AG08395 (cell line): ENCODE results near the gene PCDHGA7.
"Not testable (repeated sequence)": the region's sequence is repeated elsewhere in the genome, so short reads cannot be mapped to it uniquely, and the experiment has no call there.

Experiments used
- DNase-seq: peaks from one replicate; pipeline ENCODE4 v3.0.0; 2012; ENCODE audit warnings: mixed read lengths, low spot score

PCDHGA7 gene

DNA sequence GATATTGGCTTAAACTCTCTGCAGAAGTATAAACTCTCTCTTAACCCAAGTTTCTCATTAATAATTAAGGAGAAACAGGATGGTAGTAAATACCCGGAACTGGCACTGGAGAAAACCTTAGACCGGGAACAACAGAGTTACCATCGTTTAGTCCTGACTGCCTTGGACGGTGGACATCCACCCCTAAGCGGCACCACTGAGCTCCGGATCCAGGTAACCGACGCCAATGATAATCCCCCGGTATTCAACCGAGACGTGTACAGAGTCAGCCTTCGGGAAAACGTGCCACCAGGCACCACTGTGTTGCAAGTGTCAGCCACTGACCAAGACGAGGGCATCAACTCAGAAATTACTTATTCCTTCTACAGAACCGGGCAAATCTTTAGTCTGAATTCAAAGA, 16.1 kb downstream of the PCDHGA7 start:
- no peak for DNase-seq

DNA sequence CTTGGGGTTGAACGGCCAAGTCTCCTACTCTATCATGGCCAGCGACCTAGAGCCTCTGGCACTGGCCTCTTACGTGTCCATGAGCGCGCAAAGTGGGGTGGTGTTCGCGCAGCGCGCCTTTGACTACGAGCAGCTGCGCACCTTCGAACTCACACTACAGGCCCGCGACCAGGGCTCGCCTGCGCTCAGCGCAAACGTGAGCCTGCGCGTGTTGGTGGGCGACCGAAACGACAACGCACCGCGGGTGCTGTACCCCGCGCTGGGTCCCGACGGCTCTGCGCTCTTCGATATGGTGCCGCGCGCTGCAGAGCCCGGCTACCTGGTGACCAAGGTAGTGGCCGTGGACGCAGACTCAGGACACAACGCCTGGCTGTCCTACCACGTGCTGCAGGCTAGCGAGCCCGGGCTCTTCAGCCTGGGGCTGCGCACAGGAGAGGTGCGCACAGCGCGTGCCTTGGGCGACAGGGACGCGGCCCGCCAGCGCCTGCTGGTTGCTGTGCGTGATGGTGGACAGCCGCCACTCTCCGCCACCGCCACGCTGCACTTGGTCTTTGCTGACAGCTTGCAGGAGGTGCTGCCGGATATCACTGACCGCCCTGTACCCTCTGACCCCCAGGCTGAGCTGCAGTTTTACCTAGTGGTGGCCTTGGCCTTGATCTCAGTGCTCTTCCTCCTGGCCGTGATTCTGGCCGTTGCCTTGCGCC, 17.2 kb downstream of the PCDHGA7 start:
- DNase-seq, result no peak

DNA sequence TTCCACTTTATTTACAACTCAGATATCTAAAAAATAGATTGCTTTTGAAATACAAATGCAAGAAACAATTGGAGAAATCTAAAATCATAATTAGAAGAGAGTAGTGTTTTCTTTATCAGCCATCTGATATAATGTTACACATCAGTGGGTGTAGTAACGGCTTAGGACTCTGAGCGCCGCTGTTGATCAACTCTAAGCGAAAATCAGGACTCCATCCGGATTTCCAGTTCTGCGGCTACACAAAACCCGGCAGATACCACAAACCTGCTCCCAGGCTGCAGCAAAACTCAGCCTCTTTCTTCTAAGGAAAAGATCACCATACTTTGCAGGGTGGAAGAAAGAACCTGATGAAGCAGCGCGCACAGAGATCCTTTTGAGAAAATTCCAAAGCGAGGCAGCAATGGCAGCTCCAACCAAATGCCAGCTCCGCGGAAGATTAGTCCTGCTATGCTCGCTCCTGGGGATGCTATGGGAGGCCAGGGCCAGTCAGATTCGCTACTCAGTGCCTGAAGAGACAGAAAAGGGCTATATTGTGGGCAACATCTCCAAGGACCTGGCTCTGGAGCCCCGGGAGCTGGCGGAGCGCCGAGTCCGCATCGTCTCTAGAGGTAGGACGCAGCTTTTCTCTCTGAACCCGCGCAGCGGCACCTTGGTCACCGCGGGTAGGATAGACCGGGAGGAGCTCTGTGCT, 20.2 kb downstream of the PCDHGA7 start, which contains the start of gene PCDHGA9:
TSS of gene PCDHGA9 (plus strand) at position 226 of the 691 bp plus-strand sequence. CDS start at position 401, 175 bp downstream.
- peak; percentile 31 for DNase-seq

GRCh38 chr5:141403387-141403786, 20.8 kb downstream of the PCDHGA7 start:
- DNase-seq, result no peak

DNA sequence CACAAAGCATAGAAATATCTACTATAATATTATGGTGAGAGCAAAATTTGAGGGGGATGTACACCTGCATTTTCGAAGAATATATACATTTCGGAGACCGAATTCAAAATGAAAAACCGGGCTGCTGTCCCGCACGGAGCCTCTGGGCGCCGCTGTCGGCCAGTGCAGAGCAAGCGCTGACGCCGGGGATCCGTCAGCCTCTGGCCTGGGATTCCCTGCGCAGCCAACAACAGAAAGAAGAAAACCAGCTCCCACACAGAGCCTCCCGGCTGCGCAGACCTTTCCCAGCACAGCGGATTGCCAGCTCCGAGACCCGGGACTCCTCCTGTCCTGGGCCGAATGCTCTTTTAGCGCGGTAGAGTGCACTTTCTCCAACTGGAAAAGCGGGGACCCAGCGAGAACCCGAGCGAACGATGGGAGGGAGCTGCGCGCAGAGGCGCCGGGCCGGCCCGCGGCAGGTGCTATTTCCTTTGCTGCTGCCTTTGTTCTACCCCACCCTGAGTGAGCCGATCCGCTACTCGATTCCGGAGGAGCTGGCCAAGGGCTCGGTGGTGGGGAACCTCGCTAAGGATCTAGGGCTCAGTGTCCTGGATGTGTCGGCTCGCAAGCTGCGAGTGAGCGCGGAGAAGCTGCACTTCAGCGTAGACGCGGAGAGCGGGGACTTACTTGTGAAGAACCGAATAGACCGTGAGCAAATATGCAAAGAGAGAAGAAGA, 25.4 kb downstream of the PCDHGA7 start, which contains the start of gene PCDHGB6:
TSS of gene PCDHGB6 (plus strand) at position 232 of the 716 bp plus-strand sequence. CDS start at position 414, 182 bp downstream.
- peak; percentile 14 for DNase-seq

- no peak for DNase-seq
Measured at GRCh38 chr5:141409598-141410306, 27.2 kb downstream of the PCDHGA7 start.

- DNase-seq, result no peak
Measured at GRCh38 chr5:141411575-141411974, 29.0 kb downstream of the PCDHGA7 start.

GRCh38 chr5:141412854-141413539, 30.5 kb downstream of the PCDHGA7 start, which contains the start of gene PCDHGA10:
Gene PCDHGA10 (plus strand): TSS chr5:141412987. CDS start chr5:141413176, 189 bp downstream.
- peak; percentile 67 for DNase-seq

GRCh38 chr5:141413540-141414069, 31.1 kb downstream of the PCDHGA7 start:
- no peak for DNase-seq

- DNase-seq, result not testable (repeated sequence)
Measured at GRCh38 chr5:141414548-141415274, 32.2 kb downstream of the PCDHGA7 start.

DNA sequence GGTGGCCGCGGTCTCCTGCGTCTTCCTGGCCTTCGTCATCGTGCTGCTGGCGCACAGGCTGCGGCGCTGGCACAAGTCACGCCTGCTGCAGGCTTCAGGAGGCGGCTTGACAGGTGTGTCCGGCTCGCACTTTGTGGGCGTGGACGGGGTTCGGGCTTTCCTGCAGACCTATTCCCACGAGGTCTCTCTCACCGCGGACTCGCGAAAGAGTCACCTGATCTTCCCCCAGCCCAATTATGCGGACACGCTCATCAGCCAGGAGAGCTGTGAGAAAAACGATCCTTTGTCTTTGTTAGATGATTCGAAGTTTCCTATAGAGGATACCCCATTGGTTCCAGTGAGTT, 32.7 kb downstream of the PCDHGA7 start:
- not testable (repeated sequence) for DNase-seq

DNA sequence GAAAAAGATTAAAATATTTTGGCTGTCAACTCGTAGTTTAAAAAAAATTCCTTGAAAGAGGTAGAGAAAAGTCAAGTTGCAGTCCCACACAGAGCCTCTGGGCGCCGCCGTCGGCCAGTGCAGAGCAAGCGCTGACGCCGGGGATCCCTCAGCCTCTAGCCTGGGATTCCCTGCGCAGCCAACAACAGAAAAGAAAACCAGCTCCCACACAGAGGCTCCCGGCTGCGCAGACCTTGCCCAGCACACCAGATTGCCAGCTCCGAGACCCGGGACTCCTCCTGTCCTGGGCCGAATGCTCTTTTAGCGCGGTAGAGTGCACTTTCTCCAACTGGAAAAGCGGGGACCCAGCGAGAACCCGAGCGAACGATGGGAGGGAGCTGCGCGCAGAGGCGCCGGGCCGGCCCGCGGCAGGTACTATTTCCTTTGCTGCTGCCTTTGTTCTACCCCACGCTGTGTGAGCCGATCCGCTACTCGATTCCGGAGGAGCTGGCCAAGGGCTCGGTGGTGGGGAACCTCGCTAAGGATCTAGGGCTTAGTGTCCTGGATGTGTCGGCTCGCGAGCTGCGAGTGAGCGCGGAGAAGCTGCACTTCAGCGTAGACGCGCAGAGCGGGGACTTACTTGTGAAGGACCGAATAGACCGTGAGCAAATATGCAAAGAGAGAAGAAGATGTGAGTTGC, 35.1 kb downstream of the PCDHGA7 start, which contains the start of gene PCDHGB7:
TSS of gene PCDHGB7 (plus strand) at position 184 of the 679 bp plus-strand sequence. CDS start at position 367, 183 bp downstream.
- peak; percentile 72 for DNase-seq

DNA sequence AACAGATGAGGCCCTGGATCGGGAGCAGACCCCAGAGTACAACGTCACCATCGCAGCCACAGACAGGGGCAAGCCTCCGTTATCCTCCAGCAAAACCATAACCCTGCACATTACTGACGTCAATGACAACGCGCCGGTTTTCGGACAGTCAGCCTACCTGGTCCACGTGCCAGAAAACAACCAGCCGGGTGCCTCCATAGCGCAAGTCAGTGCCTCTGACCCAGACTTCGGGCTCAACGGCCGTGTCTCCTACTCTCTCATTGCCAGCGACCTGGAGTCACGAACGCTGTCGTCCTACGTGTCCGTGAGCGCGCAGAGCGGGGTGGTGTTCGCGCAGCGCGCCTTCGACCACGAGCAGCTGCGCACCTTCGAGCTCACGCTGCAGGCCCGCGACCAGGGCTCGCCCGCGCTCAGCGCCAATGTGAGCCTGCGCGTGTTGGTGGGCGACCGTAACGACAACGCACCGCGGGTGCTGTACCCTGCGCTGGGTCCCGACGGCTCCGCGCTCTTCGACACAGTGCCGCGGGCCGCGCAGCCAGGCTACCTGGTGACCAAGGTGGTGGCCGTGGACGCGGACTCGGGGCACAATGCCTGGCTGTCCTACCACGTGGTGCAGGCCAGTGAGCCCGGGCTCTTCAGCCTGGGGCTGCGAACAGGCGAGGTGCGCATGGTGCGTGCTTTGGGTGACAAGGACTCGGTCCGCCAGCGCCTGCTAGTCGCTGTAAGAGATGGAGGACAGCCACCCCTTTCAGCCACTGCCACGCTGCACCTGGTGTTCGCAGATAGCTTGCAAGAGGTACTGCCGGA, 36.7 kb downstream of the PCDHGA7 start:
- DNase-seq, result no peak

- DNase-seq, result peak; percentile 61
Measured at GRCh38 chr5:141420855-141421488, 38.4 kb downstream of the PCDHGA7 start, which contains the start of gene PCDHGA11. Gene PCDHGA11 (plus strand): TSS chr5:141421051. CDS start chr5:141421228, 177 bp downstream.

- no peak for DNase-seq
Measured at GRCh38 chr5:141421489-141421855, 38.9 kb downstream of the PCDHGA7 start.

DNA sequence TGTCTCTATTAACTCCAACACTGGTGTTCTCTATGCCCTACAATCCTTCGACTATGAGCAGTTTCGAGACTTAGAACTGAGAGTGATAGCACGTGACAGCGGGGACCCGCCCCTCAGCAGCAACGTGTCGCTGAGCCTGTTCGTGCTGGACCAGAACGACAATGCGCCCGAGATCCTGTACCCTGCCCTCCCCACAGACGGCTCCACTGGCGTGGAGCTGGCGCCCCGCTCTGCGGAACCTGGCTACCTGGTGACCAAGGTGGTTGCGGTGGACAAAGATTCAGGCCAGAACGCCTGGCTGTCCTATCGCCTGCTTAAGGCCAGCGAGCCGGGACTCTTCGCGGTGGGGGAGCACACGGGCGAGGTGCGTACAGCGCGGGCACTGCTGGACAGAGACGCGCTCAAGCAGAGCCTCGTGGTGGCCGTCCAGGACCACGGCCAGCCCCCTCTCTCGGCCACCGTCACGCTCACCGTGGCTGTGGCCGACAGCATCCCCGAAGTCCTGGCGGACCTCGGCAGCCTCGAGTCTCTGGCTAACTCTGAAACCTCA, 40.3 kb downstream of the PCDHGA7 start:
- no peak for DNase-seq

DNA sequence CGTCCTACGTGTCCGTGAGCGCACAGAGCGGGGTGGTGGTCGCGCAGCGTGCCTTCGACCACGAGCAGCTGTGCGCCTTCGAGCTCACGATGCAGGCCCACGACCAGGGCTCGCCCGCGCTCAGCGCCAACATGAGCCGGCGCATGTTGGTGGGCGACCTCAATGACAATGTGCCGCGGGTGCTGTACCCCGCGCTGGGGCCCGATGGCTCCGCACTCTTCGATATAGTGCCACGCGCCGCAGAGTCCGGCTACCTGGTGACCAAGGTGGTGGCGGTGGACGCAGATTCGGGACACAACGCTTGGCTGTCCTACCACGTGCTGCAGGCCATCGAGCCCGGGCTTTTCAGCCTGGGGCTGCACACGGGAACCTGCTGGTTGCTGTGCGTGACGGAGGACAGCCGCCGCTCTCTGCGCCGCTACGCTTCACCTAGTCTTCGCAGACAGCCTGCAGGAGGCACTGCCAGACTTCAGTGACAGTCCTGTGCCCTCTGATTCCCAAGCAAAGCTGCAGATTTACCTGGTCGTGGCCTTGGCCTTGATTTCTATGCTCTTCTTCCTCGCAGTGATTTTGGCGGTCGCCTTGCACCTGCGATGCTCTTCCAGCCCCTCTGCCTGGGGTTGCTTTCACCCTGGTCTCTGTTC, 45.4 kb downstream of the PCDHGA7 start:
- no peak for DNase-seq
